HG03064 (cell line): ENCODE results near the gene GOSR2.
"Not testable (repeated sequence)": the region's sequence is repeated elsewhere in the genome, so short reads cannot be mapped to it uniquely, and the experiment has no call there.

Source experiments
- ATAC-seq: cut with Tn5 transposase; IDR thresholded peaks from one replicate; pipeline ENCODE4 v1.9.1; 2021; ENCODE audit warnings: low read depth; ENCODE audit not compliant: unreplicated experiment

The GOSR2 gene

GRCh38 chr17:46928467-46929261, 5.7 kb downstream of the GOSR2 start:
- no peak for ATAC-seq

- no peak for ATAC-seq
Observed at GRCh38 chr17:46929413-46929812, 6.5 kb downstream of the GOSR2 start.

- no peak for ATAC-seq
Observed at GRCh38 chr17:46930051-46930450, 7.1 kb downstream of the GOSR2 start.

GRCh38 chr17:46931596-46931995, 8.6 kb downstream of the GOSR2 start:
- ATAC-seq, result no peak

- no peak for ATAC-seq
Observed at GRCh38 chr17:46935658-46936266, 12.8 kb downstream of the GOSR2 start.

- no peak for ATAC-seq
Observed at GRCh38 chr17:46940692-46941404, 17.9 kb downstream of the GOSR2 start.

GRCh38 chr17:46942441-46943217, 19.7 kb downstream of the GOSR2 start:
- no peak for ATAC-seq

GRCh38 chr17:46943218-46943500, 20.2 kb downstream of the GOSR2 start:
- no peak for ATAC-seq

- no peak for ATAC-seq
Observed at GRCh38 chr17:46943501-46944393, 20.8 kb downstream of the GOSR2 start.

- ATAC-seq, result no peak
Observed at GRCh38 chr17:46944931-46945330, 22.0 kb downstream of the GOSR2 start.

GRCh38 chr17:46947216-46947615, 24.3 kb downstream of the GOSR2 start:
- ATAC-seq, result no peak

GRCh38 chr17:46948544-46948943, 25.6 kb downstream of the GOSR2 start:
- ATAC-seq, result no peak

GRCh38 chr17:46949291-46950174, 26.6 kb downstream of the GOSR2 start:
- no peak for ATAC-seq

- no peak for ATAC-seq
Observed at GRCh38 chr17:46950342-46950996, 27.5 kb downstream of the GOSR2 start.

- ATAC-seq, result no peak
Observed at GRCh38 chr17:46950997-46951621, 28.1 kb downstream of the GOSR2 start.

- no peak for ATAC-seq
Observed at GRCh38 chr17:46951706-46952105, 28.7 kb downstream of the GOSR2 start.

GRCh38 chr17:46952115-46952514, 29.2 kb downstream of the GOSR2 start:
- ATAC-seq, result no peak

- ATAC-seq, result not testable (repeated sequence)
Observed at GRCh38 chr17:46953191-46953590, 30.2 kb downstream of the GOSR2 start.
